Osteocyte (in vitro differentiated cells): ENCODE results near the gene MOB3A. TPM values are rescaled to one million over a fixed set of nuclear protein-coding genes. Genes with fewer than 3 reads are reported as not detected.

Source experiments
- DNase-seq: peaks from one replicate; pipeline ENCODE4 v3.0.0; 2021; ENCODE audit warnings: mixed read lengths; ENCODE audit not compliant: unreplicated experiment; ENCODE audit errors: extremely low spot score
- H3K27ac Mint-ChIP-seq: one replicate; pipeline ENCODE4 v1.8.0; 2021; ENCODE audit warnings: mild to moderate bottlenecking, mixed read lengths; ENCODE audit not compliant: unreplicated experiment
- H3K27me3 Mint-ChIP-seq: one replicate; pipeline ENCODE4 v1.8.0; 2021; ENCODE audit warnings: mixed read lengths; ENCODE audit not compliant: unreplicated experiment
- H3K36me3 Mint-ChIP-seq: one replicate; pipeline ENCODE4 v1.8.0; 2021; ENCODE audit warnings: mixed read lengths; ENCODE audit not compliant: unreplicated experiment
- H3K4me1 Mint-ChIP-seq: one replicate; pipeline ENCODE4 v1.8.0; 2021; ENCODE audit warnings: mixed read lengths; ENCODE audit not compliant: unreplicated experiment
- H3K4me3 Mint-ChIP-seq: one replicate; pipeline ENCODE4 v1.8.0; 2021; ENCODE audit warnings: mild to moderate bottlenecking, moderate library complexity, mixed read lengths; ENCODE audit not compliant: unreplicated experiment
- H3K9me3 Mint-ChIP-seq: one replicate; pipeline ENCODE4 v1.8.0; 2021; ENCODE audit warnings: mixed read lengths; ENCODE audit not compliant: unreplicated experiment
- CTCF ChIP-seq: fragments of 200-600 bp; sonication (generic); IDR thresholded peaks from 2 replicates; pipeline ENCODE4 v1.5.0; 2021; ENCODE audit warnings: antibody characterized with exemption, mild to moderate bottlenecking, moderate library complexity
- total RNA-seq: library from RNA; stranded (reverse); gene quantifications from 2 replicates; pipeline ENCODE4 v1.2.1, GENCODE V29; 2021

The MOB3A gene
- total RNA-seq, 1 donor from 2014 or later: 50.6 TPM

- H3K9me3 Mint-ChIP-seq: no peaks in the 10 kb centered on the region
- DNase-seq: no peak
- peaks cover 4% of the 10 kb centered on the region for H3K4me1 Mint-ChIP-seq
- H3K36me3 Mint-ChIP-seq: peaks cover 47% of the 10 kb centered on the region
- no peaks in the 10 kb centered on the region for H3K27me3 Mint-ChIP-seq
- no peak for TF ChIP-seq CTCF
- no peak overlapping the region for H3K4me3 Mint-ChIP-seq
- no peak overlapping the region for H3K27ac Mint-ChIP-seq
Observed at GRCh38 chr19:2118438-2118837, 22.3 kb upstream of the MOB3A start.

- H3K27me3 Mint-ChIP-seq: no peaks in the 10 kb centered on the region
- peaks cover 4% of the 10 kb centered on the region for H3K4me1 Mint-ChIP-seq
- H3K36me3 Mint-ChIP-seq: peaks cover 45% of the 10 kb centered on the region
- no peaks in the 10 kb centered on the region for H3K9me3 Mint-ChIP-seq
- no peak for TF ChIP-seq CTCF
- H3K27ac Mint-ChIP-seq: no peak overlapping the region
- no peak for DNase-seq
- no peak overlapping the region for H3K4me3 Mint-ChIP-seq
Observed at GRCh38 chr19:2117215-2117960, 21.3 kb upstream of the MOB3A start.

- Mint-ChIP-seq H3K4me1 (peaks cover 4% of the 10 kb centered on the region), H3K9me3 (no peaks in the 10 kb centered on the region), H3K27ac (no peak overlapping the region), H3K4me3 (no peak overlapping the region), H3K27me3 (no peaks in the 10 kb centered on the region), H3K36me3 (peaks cover 45% of the 10 kb centered on the region)
- no peak for DNase-seq
- TF ChIP-seq CTCF: no peak
Observed at GRCh38 chr19:2116507-2116906, 20.4 kb upstream of the MOB3A start.

GRCh38 chr19:2115911-2116426 lies 19.8 kb upstream of the MOB3A start:
- peaks cover 4% of the 10 kb centered on the region for H3K4me1 Mint-ChIP-seq
- no peak overlapping the region for H3K27ac Mint-ChIP-seq
- peaks cover 40% of the 10 kb centered on the region for H3K36me3 Mint-ChIP-seq
- no peak for TF ChIP-seq CTCF
- no peak overlapping the region for H3K4me3 Mint-ChIP-seq
- H3K9me3 Mint-ChIP-seq: no peaks in the 10 kb centered on the region
- H3K27me3 Mint-ChIP-seq: no peaks in the 10 kb centered on the region
- no peak for DNase-seq

- peaks cover 36% of the 10 kb centered on the region for H3K36me3 Mint-ChIP-seq
- H3K4me1 Mint-ChIP-seq: peaks cover 4% of the 10 kb centered on the region
- H3K9me3 Mint-ChIP-seq: no peaks in the 10 kb centered on the region
- no peak overlapping the region for H3K27ac Mint-ChIP-seq
- no peak for TF ChIP-seq CTCF
- no peak overlapping the region for H3K4me3 Mint-ChIP-seq
- DNase-seq: no peak
- H3K27me3 Mint-ChIP-seq: no peaks in the 10 kb centered on the region
Observed at GRCh38 chr19:2115324-2115723, 19.2 kb upstream of the MOB3A start.
